Activated CD4-positive, alpha-beta T cell treated with anti-CD3 and anti-CD28 coated beads for 36 hours (primary cell): ENCODE results near the gene TCIRG1. TPM values are rescaled to one million over a fixed set of nuclear protein-coding genes. Genes with fewer than 3 reads are reported as not detected.
A peak's percentile ranks its signal among the peaks of the same experiment; 100 is the strongest.
"Not testable (repeated sequence)": the region's sequence is repeated elsewhere in the genome, so short reads cannot be mapped to it uniquely, and the experiment has no call there.

Experiments used
- ATAC-seq: fragments of 200-7000 bp; cut with Tn5 transposase; one replicate; pipeline ENCODE4 v1.10.0; 2021; ENCODE audit warnings: mild to moderate bottlenecking, moderate library complexity
- CTCF ChIA-PET: fragments of 350-600 bp; sonication (Branson Sonifier 250); formaldehyde crosslinking; loops from one replicate; lab custom pipeline; 2021; ENCODE audit warnings: antibody characterized with exemption; lab: Charles Lee
- POLR2A ChIA-PET: fragments of 350-600 bp; sonication (Branson Sonifier 250); formaldehyde crosslinking; loops from one replicate; lab custom pipeline; 2021; ENCODE audit warnings: antibody characterized with exemption, inconsistent platforms; lab: Charles Lee
- DNase-seq: peaks from one replicate; pipeline ENCODE4 v3.0.0-alpha.2; 2020
- H3K27ac Mint-ChIP-seq: one replicate; pipeline ENCODE4 v1.8.0; 2021; ENCODE audit warnings: mixed read lengths
- H3K27me3 Mint-ChIP-seq: one replicate; pipeline ENCODE4 v1.8.0; 2021; ENCODE audit warnings: mixed read lengths
- H3K36me3 Mint-ChIP-seq: one replicate; pipeline ENCODE4 v1.8.0; 2021; ENCODE audit warnings: low read depth, mixed read lengths
- H3K4me1 Mint-ChIP-seq: one replicate; pipeline ENCODE4 v1.8.0; 2021; ENCODE audit warnings: mixed read lengths
- H3K4me3 Mint-ChIP-seq: one replicate; pipeline ENCODE4 v1.8.0; 2021; ENCODE audit warnings: mild to moderate bottlenecking, moderate library complexity, mixed read lengths
- H3K9me3 Mint-ChIP-seq: one replicate; pipeline ENCODE4 v1.8.0; 2021; ENCODE audit warnings: low read depth, mixed read lengths
- intact Hi-C, 2 experiments: fragments of 100-400 bp; cut with DNase I in 1 of 2; cut with micrococcal nuclease in 1 of 2; formaldehyde crosslinking; loops; one replicate each; pipeline versions ENCODE4 v1.14.2 to v1.15.1; 2022 to 2024; cut with DNase I, micrococcal nuclease
- microRNA-seq: library from miRNA; unstranded; fragments of <30 nt; microRNA quantifications from one replicate; pipeline ENCODE4 v1.2.0, GENCODE V29; 2021; ENCODE audit warnings: borderline replicate concordance
- total RNA-seq, 2 experiments: library from RNA; stranded (reverse); gene quantifications; one replicate each; pipeline ENCODE4 v1.2.3, GENCODE V29; 2021

Gene TCIRG1
- total RNA-seq, 2 experiments from 2014 or later, result 117 to 151 TPM

DNA sequence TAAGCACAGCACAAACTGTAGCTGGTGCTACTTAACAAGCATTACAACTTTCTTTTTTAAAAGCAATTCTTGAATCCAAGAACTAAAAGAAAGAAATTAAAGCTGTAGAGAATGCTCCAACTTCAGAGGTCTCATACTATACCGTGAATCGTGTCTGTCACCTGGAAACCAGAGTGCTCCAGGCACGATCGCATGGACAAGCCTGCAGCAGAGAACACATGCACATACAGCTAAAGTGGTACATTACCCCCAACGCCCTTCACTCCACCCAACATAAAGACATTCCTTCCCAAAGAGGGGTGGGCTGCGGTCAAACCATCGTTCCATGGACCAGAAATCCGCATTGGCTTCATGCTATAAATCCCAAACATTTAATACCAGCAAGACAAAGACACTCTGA lies 50.9 kb downstream of the TCIRG1 start:
- no peaks in the 10 kb centered on the region for H3K27me3 Mint-ChIP-seq
- CTCF ChIA-PET, result interaction anchor here (0.7 to 1.1 kb wide), 2 partner anchors 460 to 561 kb away, joined by 3 read pairs; partner anchors contain the start of gene NUDT8
- no peak for DNase-seq
- H3K36me3 Mint-ChIP-seq, result no peaks in the 10 kb centered on the region
- peaks cover 2% of the 10 kb centered on the region for H3K4me1 Mint-ChIP-seq
- H3K9me3 Mint-ChIP-seq, result no peaks in the 10 kb centered on the region
- no peak for ATAC-seq
- H3K27ac Mint-ChIP-seq, result no peak overlapping the region
- POLR2A ChIA-PET, result no interaction called here
- intact Hi-C loops, result no loop called here
- H3K4me3 Mint-ChIP-seq, result no peak overlapping the region

DNA sequence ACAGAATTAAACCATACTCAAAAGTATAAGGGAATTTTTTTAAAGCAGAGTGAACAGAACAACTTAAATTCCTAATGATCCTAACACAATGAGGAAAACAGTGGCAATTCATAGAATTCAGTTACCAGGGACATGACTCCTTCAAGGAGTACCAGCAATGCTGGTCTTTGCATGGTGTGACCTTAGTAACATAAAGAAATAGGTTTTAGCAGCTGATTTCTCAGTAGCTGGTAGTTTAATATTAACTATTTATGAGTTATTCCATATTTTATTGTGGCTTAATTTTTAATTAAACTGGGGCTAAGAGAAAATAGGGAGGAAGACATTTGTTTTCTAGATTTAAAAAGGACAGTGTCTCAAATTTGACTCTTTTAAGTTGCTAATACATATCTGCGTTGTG lies 51.5 kb downstream of the TCIRG1 start:
- DNase-seq (no peak), ATAC-seq (no peak)
- no peaks in the 10 kb centered on the region for H3K27me3 Mint-ChIP-seq
- H3K4me3 Mint-ChIP-seq, result no peak overlapping the region
- ChIA-PET CTCF (interaction anchor here (0.7 kb wide), 1 partner anchor 461 kb away, joined by 3 read pairs; the partner anchor contains the start of gene NUDT8), POLR2A (no interaction called here)
- no peak overlapping the region for H3K27ac Mint-ChIP-seq
- no peaks in the 10 kb centered on the region for H3K36me3 Mint-ChIP-seq
- H3K9me3 Mint-ChIP-seq, result no peaks in the 10 kb centered on the region
- intact Hi-C loops, result no loop called here
- peaks cover 2% of the 10 kb centered on the region for H3K4me1 Mint-ChIP-seq

DNA sequence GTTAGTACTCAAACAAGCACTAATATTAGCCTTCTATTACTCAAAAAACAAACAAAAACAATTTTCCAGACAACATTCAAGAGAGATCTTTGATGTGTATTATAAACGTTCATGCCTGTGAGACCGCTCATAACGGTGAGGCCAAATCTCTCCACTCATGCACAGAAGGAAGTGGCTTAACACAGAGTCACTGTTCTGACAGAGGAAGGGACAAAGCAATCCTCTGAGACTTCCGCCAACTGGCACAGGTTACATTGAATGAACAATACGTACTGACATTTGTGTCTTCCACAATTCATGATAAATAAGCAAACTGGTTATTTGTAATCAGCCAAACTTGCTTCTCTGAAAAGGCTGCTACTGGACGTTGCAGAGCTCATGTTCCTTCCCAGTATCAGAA lies 51.9 kb downstream of the TCIRG1 start:
- Mint-ChIP-seq H3K9me3 (no peaks in the 10 kb centered on the region), H3K36me3 (no peaks in the 10 kb centered on the region), H3K27ac (no peak overlapping the region), H3K4me1 (peaks cover 2% of the 10 kb centered on the region), H3K4me3 (no peak overlapping the region), H3K27me3 (no peaks in the 10 kb centered on the region)
- no peak for DNase-seq
- POLR2A ChIA-PET, result no interaction called here
- CTCF ChIA-PET, result interaction anchor here (0.7 to 1.4 kb wide), 3 partner anchors 28 to 118 kb away, joined by 3 to 4 read pairs (median 3); no protein-coding TSS in a partner anchor
- no peak for ATAC-seq
- intact Hi-C loops, result no loop called here

DNA sequence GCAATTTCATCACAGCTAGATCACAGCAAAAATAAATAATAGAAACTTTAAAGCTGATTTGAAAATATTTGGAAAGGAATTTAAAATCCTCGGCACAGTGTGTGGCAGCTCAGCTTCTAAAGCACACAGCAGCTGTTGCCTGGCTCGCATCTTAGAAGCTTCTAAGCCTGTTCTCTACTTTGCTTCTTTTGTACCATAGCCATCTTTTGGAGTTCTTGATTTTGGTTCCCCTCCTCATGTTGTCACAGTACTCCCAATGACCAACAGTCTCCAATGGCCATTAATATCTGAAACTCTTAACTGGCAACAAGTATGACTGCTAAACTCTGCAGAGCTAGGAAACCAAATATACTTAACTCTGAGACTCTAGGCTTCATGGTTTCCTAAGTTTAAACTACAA lies 53.6 kb downstream of the TCIRG1 start:
- intact Hi-C loops, result no loop called here
- no peak overlapping the region for H3K4me3 Mint-ChIP-seq
- H3K9me3 Mint-ChIP-seq, result no peaks in the 10 kb centered on the region
- ChIA-PET CTCF (interaction anchor here (0.6 to 0.7 kb wide), 2 partner anchors 14 to 142 kb away, joined by 3 read pairs; no protein-coding TSS in a partner anchor), POLR2A (no interaction called here)
- no peak overlapping the region for H3K27ac Mint-ChIP-seq
- H3K4me1 Mint-ChIP-seq, result peaks cover 2% of the 10 kb centered on the region
- H3K36me3 Mint-ChIP-seq, result peaks cover 1% of the 10 kb centered on the region
- DNase-seq, result no peak
- H3K27me3 Mint-ChIP-seq, result no peaks in the 10 kb centered on the region
- no peak for ATAC-seq

DNA sequence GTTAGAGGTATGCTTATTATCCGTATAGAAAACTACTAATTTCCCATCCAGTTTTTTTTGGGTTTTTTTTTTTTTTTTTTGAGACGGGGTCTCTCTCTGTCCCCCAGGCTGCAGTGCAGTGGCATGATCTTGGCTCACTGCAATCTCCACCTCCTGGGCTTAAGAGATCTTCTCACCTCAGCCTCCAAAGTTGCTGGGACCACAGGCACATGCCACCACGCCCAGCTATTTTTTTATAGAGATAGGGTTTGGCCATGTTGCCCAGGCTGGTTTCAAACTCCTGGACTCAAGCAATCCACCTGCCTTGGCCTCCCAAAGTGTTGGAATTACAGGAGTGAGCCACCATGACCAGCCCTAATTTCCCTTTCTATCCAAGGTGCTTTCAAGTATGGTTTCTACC lies 54.1 kb downstream of the TCIRG1 start:
- H3K9me3 Mint-ChIP-seq, DNase-seq, intact Hi-C loops, H3K4me1 Mint-ChIP-seq, H3K36me3 Mint-ChIP-seq, POLR2A ChIA-PET, H3K4me3 Mint-ChIP-seq, H3K27me3 Mint-ChIP-seq, ATAC-seq, H3K27ac Mint-ChIP-seq: not testable (repeated sequence)
- CTCF ChIA-PET, result interaction anchor here (1.2 kb wide), 1 partner anchor 9 kb away, joined by 3 read pairs; no protein-coding TSS in a partner anchor

DNA sequence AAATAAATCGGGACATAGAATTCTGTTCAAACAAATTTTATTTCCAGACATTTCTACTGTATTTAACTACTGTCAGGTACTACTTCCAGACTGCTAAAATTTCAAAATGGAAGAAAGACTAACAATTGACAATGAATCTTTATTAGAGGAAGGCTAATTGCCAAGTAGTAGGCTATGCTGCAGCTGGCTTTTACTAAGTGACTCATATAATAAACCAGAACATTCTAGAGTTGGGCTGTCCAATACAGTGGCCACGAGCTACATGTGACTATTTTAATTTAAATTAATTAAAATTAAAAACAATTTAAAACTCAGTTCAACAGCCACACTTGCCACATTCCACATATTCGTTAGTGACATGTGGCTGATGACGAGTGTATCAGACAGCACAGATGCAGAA lies 54.7 kb downstream of the TCIRG1 start:
- no peak overlapping the region for H3K4me3 Mint-ChIP-seq
- CTCF ChIA-PET, result interaction anchor here (1.2 kb wide), 1 partner anchor 8 kb away, joined by 3 read pairs; no protein-coding TSS in a partner anchor
- POLR2A ChIA-PET, result no interaction called here
- intact Hi-C loops, result no loop called here
- H3K27ac Mint-ChIP-seq, result no peak overlapping the region
- peaks cover 1% of the 10 kb centered on the region for H3K36me3 Mint-ChIP-seq
- ATAC-seq, result no peak
- no peak for DNase-seq
- H3K4me1 Mint-ChIP-seq, result peaks cover 2% of the 10 kb centered on the region
- no peaks in the 10 kb centered on the region for H3K9me3 Mint-ChIP-seq
- H3K27me3 Mint-ChIP-seq, result no peaks in the 10 kb centered on the region

DNA sequence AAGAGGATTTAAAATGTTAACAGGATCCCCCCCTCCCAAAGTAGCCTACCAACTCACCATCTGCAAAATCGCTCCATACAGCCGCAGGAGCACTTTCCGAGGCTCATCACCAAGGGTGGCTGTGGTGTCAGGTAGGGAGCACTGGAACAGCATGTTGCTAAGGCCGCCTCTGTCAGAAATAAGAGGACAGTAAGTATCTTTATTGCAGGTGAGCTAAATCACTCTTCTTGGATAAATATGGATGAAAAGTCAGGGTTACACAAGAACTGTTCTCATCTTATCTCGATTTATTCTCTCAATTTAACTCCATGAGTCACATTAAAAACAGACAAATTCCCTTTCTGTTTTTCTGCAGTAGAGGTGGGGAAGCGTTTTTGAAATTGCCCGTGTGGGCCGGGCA lies 58.1 kb downstream of the TCIRG1 start:
- ATAC-seq (no peak), DNase-seq (no peak)
- intact Hi-C loops, result no loop called here
- CTCF ChIA-PET, result interaction anchor here (1.3 kb wide), 1 partner anchor 150 kb away, joined by 3 read pairs; no protein-coding TSS in a partner anchor
- Mint-ChIP-seq H3K27me3 (no peaks in the 10 kb centered on the region), H3K9me3 (no peaks in the 10 kb centered on the region), H3K4me1 (peaks cover 15% of the 10 kb centered on the region), H3K4me3 (no peak overlapping the region), H3K27ac (no peak overlapping the region), H3K36me3 (peaks cover 1% of the 10 kb centered on the region)
- POLR2A ChIA-PET, result no interaction called here

DNA sequence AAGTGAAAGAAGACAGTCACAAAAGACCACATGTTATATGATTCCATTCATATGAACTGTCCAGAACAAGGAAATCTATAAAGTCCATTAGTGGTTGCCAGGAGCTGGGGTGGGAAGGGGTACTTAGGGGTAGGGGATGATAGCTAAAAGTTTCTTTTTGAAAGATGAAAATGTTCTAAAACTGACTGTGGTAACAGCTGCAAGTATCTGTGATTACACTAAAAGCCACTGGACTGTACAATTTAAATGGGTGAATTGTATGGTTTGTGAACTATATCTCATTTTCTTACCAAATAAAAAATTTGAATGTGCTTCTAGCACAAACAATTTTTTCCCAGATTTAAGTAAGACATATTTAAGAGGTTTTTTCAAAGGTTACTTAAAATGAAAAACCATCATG lies 60.2 kb downstream of the TCIRG1 start:
- Mint-ChIP-seq H3K27me3 (no peaks in the 10 kb centered on the region), H3K4me1 (peaks cover 15% of the 10 kb centered on the region), H3K4me3 (no peak overlapping the region), H3K36me3 (peaks cover 1% of the 10 kb centered on the region), H3K9me3 (no peaks in the 10 kb centered on the region), H3K27ac (peak overlapping the region; percentile 39)
- ChIA-PET POLR2A (no interaction called here), CTCF (no interaction called here)
- DNase-seq (no peak), ATAC-seq (no peak)
- intact Hi-C loops, result no loop called here

DNA sequence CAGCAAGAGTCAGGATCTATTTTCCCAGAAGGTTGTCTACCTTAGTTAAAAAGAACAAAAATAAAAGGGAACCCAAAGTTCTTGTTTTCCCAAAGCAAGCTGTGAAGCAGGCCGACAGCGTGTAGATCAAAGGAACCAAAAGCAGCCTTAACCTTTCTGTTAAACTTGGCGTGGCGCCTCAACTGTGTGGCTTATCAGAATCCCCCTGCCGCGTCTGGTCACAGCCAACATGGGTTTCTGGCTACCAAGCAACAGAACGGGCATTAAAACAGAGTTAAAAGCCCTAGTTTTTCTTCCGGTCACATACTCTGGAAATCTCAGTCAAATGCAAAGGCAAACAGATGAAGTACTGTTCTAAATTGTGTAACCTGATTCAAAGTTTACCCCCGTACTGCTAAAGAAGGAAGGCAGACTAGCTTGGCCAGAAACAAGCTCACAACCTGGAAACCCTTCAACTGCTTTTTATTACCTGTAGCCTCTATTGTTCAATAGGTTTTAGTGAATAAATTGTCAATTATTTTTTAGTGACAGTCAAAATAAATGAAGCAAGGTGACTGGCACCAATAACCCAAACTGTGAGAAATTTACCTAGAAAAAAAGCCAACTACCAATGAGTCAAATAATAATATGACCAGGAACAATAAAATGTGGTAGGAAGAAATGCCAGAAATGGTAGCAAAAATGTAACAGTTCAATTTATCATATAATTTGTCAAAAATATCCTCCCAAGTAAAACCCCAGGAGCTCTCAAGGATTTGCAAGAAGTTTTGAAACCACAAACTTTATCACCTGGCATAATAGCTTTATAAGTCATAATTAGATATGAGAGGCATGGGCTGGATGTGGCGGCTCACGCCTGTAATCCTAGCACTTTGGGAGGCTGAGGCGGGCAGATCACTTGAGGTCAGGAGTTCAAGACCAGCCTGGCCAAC lies 60.9 kb downstream of the TCIRG1 start:
- ChIA-PET POLR2A (no interaction called here), CTCF (no interaction called here)
- peak overlapping the region; percentile 39 for H3K27ac Mint-ChIP-seq
- DNase-seq (peak; percentile 63), ATAC-seq (peak; percentile 69)
- no peaks in the 10 kb centered on the region for H3K9me3 Mint-ChIP-seq
- intact Hi-C loops, result no loop called here
- H3K4me1 Mint-ChIP-seq, result peaks cover 15% of the 10 kb centered on the region
- H3K36me3 Mint-ChIP-seq, result peaks cover 1% of the 10 kb centered on the region
- peak overlapping the region; percentile 44 for H3K4me3 Mint-ChIP-seq
- no peaks in the 10 kb centered on the region for H3K27me3 Mint-ChIP-seq

Small RNA genes lying within 50 kb of the gene (microRNA-seq; reads per million reads assigned to microRNA genes)
- gene MIR4691 (not detected), gene MIR6753 (not detected), gene MIR7113 (2.1 reads per million)

Other genes starting within 250 kb of the TCIRG1 start
- gene UNC93B1, start 34.9 kb upstream of the TCIRG1 start, total RNA-seq, result 10 to 100 TPM; 16.3 to 16.7 TPM
- gene ALDH3B1, start 28.7 kb upstream of the TCIRG1 start, total RNA-seq, result not detected
- 100 to 1,000 TPM; 108 to 113 TPM for gene NDUFS8, start 8.3 kb upstream of the TCIRG1 start, total RNA-seq
- gene CHKA, start 82.4 kb downstream of the TCIRG1 start, total RNA-seq, result 1 to 10 TPM; 5.5 to 7.5 TPM
- 10 to 100 TPM; 22.9 to 23.1 TPM for gene KMT5B, start 174.3 kb downstream of the TCIRG1 start, total RNA-seq
- 10 to 100 TPM; 29.4 to 37.4 TPM for gene C11orf24, start 232.9 kb downstream of the TCIRG1 start, total RNA-seq